ENCODE measurements around the gene TM9SF3.
A peak's percentile ranks its signal among the peaks of the same experiment; 100 is the strongest.

Gene TM9SF3

DNA sequence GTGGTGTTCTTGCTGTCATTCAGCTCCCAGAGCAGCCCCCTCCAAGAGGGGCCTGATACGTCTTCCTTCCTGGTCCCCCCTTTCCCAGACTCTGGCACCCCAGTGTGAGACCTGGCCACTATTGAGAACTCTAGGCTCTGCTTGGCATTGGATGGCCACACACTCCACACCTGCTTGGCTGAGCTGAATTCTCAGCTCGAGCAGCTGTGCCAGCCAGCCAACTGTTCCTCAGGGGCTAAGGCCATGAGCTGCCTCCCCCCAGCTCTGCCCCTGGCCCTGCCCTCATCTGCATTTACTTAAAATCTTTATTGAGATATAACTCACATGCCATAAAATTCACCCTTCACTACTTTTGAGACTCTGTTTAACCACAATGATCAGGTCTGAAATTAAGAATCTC lies 79.8 kb downstream of the TM9SF3 start:
- no peak for DNase-seq

DNA sequence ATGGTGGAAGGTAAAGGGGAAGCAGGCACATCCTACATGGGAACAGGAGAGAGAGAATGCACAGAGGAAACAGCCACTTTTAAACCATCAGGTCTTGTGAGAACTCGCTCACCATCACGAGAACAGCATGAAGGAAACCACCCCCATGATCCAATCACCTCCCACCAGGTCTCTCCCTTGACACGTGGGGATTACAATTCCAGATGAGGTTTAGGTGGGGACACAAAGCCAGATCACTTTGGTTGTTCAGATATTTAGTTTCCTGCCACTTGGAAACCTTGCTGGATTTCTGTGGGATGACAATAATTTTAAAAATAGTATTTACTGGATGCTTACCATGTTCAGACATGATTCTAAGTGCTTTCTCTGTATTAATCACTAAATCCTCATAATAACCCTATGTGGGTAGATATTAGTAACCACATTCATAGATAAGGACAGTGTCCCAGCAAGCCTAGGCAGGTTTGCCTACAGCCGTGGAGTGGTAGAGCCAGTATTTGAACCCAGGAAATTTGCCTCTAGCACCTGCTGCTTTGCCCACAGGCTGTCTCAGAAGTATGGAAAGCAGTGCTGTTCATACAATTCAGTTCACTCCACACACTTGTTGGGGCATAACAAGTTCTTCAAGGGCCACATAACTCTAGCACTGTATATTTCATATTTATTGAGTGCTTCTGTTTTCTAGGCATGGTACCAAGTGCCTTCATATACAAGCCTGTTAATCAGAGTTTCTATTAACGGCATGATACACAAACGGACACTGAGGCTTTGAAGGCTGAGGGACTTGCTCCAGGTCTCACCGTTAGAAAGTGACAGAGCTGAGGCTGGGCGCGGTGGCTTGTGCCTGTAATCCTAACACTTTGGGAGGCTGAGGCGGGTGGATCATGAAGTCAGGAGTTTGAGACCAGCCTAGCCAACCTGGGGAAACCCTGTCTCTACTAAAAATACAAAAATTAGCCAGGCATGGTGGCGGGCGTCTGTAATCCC lies 81.4 kb downstream of the TM9SF3 start:
- no peak for DNase-seq

DNA sequence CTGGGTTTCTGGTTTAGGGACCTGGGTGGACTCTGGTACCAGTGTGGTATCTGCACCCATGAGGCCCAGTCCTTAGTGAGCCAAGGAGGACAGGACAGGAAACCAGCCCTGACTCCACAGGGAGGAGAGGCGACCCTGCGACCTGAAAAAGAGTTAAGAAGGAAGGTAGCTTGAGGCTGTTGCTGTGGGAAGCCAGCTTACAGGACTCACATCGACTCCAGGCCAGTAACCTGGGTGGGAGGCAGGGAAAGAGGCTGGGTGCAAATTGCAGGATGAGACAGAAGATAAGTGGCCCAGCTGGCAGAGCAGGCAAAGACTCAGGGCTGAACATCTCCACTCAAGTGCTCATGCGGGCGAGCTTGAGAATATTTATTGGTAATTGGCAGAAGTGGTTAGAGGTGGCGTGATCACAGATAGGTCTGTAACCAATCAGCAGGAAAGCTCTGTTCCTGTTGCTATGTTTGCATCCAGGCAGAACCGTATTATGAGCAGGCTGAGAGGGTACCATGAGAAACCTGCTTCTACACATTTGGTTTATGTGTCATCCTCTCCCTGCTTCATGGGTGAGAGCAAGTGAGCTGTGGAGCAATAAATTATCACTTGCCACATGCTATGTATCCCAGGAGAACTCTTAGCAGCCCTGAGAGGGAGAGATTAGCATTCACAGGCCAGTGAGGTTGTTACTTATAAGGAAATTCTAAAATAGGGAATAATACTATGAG lies 84.1 kb downstream of the TM9SF3 start:
- DNase-seq, result peak; percentile 45 to 80

DNA sequence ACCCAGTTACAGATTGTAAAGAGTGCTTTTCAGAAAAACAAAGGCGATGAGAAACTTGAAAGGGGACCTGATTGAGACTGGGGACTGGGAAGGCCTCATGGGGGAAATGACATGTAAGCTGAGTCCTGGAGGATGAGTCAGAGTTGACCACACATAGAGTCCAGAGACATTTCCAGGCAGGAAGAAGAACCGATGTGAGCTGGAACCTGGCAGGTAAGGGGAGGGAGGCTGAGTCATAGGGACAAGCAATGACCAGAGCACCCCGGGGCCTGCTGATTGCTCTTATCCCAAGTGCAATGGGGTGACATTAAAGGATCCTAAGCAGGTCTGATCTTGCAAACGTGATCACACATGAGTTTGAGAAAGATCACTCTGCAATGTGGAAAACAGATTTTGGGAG lies 84.8 kb downstream of the TM9SF3 start:
- DNase-seq, result no peak

DNA sequence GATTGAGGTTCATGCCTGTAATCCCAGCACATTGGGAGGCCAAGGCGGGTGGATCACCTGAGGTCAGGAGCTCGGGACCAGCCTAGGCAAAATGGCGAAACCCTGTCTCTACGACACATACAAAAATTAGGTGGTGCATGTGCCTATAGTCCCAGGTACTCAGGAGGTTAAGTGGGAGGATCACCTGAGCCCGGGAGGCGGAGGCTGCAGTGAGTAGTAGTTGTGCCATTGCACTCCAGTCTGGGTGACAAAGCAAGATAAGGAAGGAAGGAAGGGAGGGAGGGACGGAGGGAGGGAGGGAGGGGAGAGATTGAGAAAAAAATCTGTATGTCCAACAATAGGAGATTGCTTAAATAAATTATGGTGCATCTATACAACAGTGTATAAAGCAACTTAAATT lies 86.3 kb downstream of the TM9SF3 start:
- DNase-seq, result no peak

DNA sequence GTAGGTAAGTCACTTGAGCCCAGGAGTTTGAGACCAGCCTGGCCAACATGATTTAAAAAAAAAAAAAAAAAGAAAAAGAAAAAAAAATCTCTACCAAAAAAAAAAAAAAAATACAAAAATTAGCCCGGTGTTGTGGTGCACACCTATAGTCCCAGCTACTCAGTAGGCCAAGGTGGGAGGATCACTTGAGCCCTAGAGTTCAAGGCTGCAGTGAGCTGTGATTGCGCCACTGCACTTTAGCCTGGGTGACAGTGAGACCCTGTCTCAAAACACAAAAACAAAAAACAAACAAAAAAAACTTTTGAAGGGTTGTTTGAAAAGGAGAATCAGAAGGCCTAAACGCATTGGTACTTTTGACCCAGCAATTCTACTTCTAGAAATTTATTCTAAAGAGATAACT lies 86.8 kb downstream of the TM9SF3 start:
- DNase-seq, result no peak

DNA sequence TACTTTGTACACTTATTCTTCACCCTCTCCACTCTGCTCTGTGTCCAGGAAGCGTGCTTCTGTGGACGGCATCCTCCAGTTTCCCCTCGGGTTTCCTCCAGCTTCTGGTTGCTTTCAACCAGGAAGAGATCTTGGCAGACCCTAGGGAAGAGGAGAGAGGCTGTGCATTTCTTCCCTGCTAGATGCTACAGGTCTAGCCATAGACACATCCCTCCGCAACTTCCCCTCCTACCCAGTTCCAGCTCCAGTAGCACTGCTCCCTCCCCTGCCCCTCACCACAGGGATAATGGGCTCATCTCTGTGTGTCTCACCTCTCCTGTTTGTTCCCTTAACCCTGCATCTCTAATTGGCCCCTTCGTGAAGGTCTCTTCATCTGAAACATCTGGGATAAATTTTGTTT lies 89.4 kb downstream of the TM9SF3 start:
- DNase-seq, result no peak

DNA sequence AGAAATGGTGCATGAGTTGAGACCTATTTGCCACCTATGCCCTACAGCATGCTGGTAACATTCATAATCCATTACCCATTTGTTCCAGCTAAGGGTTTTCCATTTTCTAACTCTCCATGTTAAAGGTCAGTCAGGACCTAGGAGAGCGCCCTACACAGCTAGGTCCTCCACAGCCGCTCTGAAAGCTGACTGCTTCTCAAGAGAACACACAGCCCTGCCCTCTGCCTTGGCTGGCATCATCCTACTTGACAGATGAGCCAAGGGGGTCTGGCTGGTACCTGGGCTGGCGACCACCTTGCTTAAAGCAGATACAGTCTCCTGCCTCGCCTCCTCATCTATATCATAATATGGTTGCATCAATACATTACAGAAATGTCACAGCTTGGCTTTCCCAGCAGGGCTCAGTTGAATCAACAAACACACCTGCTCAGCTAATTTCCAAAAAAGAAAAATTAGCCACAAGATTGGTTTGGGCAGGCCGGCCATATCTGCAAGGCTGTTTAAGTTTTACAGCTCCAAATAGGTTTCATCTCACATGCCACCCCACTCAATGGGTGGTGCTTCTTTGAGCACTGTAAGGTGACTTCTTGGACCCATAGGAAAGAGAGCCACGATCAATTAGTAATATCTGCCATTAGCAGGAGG lies 90.4 kb downstream of the TM9SF3 start:
- no peak for DNase-seq

DNA sequence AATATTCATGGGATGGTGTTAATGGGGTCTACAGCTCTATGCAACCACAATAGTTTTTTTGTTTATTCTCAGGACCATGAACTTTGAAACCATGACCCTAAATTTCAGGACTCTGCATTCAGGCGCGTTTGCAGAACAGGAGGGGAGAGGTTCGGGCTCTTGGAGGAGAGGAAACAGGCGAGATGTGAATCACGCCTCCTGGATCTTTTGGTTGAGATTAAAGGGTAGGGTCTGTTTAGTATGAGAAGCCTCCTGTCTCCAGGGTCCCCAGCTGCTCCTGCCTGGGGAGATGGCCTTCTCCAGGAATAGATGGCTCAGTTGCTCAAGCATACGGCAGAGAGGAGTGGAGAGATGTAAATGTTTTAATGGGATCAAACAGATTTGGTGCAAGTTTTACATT lies 91.3 kb downstream of the TM9SF3 start:
- DNase-seq, result no peak

DNA sequence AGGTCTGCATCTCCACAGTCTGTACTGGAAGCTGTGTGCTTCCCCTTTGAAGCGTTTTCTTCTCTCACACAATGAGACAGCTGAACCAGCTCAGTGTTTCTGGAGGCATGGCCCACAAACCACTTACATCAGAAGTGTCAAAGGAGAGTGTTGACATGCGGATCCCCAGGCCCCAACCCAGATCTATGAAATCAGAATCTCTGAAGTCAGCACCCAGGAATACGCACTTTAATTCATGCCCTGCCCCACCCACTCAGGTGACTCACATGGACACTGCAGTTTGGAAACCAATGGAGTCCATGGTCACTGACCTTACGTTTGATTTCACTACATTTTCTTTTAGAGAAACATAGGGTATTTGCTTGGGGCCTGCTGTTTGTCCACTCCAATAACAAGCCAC lies 92.1 kb downstream of the TM9SF3 start:
- DNase-seq, result no peak

DNA sequence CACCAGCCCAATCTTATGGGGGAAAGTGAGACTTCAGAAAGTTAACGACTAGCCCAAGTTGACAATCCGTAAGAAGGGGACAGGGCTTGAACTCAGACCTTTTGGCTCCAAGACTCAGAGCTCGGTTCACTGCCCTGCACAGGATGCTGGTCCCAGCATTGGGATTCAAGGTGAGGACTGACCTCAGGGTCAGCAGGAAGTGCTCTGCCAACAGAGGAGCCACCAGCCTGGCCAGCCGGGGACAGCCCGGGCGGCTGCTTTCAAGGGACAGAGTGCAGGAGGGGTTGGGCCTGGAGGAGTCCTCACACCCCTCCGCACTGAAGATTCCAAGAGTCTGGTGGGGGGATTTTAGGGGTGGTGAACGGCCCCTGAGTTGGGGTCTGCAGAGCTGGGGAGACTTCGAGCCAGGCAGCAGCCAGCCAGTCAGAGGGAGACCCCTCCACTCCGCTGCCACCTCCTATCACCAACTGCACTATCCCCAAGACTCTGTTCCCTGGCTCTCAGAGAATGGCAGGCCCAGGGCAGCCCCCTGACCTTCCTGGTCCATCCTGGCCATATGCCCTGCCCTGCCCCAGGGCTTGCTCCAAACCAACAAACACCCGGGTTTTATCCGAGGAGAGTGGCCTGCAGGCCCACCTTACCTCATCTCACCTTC lies 92.8 kb downstream of the TM9SF3 start:
- no peak for DNase-seq

DNA sequence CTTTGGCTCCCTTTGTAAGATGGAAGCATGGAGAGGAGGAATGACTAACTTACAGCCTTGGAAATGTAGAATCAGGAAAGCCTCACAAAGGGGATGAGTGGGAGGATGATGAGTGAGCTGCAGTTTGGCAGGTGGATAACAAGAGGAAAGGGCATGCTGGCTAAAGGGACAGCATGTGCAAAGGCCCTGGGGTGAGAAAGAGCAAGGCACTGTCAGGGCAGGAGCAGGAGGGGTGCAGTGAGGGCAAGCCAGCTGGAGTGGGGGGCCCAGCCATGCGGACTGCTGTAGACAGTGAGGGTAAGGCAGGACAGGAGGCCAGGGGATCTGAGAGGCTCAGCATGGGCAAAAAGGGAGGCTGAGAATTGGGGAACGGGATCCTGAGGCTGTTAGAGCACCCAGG lies 93.6 kb downstream of the TM9SF3 start:
- DNase-seq, result no peak

DNA sequence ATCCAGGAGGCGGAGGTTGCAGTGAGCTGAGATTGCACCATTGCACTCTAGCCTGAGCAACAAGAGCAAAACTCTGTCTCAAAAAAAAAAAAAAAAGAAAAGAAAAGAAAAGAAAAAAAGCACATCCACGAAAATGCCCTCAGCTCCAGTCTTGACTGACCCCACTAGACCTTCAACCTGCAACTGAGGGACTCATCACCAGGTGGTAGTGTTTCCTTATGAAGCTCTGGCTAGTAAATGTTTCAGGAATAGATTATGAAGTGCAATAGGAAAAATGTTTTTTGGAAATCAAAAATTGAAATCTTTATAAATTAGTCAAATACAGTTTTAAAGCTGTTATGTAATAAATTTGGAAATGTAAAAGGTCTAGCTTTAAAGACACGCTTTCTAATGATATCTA lies 95.5 kb downstream of the TM9SF3 start:
- DNase-seq, result no peak

DNA sequence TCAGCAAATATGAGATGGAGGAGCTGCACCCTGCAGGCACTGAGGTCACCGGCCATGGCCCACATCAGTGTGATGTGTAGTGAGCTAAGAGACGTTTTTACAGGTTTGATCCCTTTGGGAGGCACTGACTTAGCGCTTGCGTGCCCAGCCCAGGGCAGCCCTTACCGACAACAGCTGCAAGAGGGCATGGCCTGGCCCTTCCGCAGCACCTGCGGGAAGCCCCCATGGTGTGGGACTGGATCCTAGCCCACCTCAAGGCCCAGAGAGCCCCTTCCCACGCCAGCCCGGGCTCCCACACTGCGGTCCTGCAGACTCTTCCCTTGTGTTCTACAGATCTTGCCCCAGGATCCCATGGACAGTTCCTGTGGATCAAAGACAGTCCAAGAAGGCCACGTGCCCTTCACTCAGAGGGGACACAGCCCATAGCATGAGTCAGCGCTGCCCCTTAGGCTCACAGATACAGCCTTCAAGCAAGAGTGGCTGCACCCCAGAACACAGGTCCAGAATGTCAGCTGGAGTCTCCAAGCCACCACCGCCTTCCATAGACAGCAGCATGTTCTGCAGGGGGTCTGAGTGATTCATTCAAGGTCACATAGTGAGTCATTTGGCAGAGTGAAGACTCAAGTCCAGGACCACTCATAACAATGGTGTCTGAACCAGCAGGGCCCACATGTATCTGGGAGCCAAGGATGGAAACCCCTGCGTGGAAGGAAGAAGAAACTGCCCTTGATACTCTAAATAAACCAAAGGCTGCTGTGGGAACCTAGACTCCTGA lies 98.5 kb downstream of the TM9SF3 start:
- no peak for DNase-seq

DNA sequence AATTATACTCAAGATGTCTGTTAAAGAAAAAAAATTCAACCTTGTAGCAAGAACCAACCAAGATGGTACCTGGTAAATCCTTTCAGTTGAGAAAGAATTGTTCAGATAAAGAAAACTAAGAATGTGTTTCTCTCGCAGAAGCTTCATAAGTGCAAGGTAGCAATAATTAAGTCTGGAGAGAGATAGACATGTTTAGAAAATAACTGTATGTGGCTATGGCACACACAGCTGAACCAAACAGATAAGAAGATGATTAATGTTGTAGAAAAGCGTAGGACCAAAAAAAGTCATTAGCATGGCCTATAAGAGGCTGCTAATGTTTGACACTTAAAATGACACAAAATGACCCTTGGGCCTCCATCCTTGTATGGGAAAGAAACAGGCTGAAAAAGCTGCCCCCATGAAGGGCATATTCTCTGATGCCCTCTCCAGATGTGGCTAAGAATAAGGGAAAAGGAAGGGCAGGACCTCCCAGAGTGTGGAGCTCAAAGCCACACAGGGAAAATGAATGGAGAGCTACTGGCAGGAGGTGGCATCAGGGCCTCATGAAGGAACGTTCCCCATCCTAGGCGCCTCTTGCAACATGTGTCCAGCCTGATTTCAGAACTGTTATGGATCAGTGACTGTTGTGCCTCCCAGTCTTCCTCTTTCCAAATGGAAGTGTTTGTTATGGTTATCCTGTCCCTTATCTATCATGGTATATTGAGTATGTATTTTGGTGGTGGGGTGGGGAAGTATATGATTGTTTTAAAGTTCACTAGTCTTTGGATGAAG lies 103.8 kb downstream of the TM9SF3 start:
- no peak for DNase-seq

DNA sequence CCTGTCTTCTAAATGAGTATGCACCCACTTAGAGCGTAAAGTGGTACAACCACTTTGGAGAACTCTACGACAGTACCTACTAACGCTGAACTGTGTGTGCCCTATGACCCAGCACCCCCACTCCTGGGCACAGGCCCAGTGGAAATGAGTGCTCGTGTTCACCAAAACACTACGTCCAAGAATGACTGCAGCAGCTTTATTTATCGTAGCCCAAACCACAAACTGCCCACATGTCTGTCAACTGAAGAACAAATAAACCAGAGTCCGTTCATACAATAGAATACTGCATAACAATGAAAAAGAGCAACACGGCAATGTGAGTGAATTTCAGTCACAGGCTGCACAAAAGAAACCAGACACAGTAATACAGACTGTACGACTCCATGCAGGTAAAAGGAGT lies 108.5 kb downstream of the TM9SF3 start:
- no peak for DNase-seq

DNA sequence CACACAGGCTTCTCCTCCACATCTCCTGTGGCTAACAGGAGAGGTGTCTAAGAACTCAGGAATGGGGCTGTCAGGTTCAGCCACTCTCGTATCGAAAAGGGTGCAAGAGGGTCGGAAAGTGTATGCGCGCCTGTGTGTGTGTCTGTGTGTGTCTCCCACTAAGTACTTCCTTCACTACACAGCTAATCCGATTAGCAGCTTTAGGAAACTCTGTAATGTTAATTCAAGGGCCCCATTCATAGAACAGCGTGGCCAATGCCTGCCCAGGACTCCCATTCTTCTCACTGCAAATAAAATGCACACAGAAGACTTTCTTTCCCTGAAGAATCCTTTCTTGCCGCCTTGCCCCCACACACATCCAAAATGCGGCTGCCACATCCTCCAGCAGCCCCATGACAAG lies 112.9 kb downstream of the TM9SF3 start:
- no peak for DNase-seq

DNA sequence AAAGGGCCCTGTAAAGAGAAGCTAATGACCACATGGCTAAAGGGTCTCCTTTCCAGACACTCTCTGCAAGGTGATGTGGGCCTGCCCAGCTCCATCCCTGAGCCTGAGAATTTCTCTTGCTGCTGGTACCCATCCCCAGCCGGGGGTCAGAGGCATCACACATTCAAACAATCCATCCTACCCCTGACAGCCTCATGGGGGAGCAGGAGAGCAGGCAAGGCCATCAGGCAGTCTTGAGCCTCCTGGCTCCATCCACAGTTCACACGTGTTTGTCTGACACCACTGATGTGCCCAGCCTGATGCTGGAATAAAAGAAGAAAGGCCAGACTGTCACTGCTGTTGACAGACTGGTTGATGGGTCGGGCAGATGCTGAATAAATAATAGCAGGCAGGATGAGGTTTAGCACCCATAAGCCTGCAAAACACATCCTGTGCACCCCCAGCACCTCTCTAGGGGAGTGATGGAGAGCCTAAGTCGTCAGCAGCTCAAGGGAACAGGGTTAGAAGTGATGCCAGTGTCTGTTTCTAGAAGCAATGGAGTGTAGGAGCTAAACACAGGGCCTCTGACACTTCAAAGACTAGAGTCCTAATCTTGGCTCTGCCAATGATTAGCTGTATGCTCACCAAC lies 116.6 kb downstream of the TM9SF3 start:
- no peak for DNase-seq

DNA sequence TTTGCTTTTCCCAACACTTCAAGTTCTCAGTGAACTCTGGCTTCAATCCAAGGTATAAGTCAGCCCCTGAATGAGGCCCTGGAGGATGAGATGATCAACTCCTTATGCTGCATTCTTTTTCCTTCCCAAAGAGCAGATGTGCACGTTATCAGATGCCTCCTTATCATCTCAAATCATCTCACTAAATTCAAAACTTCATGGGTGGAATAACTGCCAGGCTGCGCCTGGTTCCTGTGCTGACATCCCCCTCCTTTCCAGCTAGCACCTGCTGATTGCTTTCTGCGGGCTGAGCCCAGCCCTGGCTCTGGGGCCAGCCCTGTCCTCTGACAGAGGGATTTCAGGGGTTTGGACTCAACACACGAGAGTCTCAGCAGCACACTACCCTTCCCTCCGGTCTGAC lies 118.0 kb downstream of the TM9SF3 start:
- DNase-seq, result no peak

Measured in NCI-H187 (cell line).